Activated T-helper 1 cell treated with Interleukin-2 at 50 U/mL for 16 hours (primary cell): Measurements from ENCODE around the gene CRHR2.

Experiments used
- DNase-seq: peaks from one replicate; pipeline ENCODE4 v3.0.0-alpha.2; 2020; ENCODE audit warnings: low read depth

CRHR2 gene

DNA sequence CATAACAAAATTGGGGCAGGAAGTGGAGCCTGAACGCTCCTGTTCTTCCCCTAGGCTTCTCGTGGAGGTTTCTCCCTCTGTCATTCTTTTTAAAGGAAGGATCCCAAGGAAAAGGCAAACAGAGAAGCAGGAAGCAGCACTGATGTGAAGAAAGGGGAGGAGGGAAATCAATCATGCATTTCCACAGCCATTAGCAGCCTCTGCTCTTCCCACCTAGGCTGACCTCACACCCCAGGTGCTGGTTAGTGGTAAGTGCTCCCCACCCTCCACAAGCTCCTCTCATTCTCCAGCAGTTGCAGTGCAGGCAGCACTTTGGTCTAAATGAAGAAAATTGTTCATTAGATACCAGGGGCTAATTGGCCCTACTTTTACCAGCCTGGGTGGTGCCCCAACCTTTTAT, 2.6 kb downstream of the CRHR2 start:
- no peak for DNase-seq

DNA sequence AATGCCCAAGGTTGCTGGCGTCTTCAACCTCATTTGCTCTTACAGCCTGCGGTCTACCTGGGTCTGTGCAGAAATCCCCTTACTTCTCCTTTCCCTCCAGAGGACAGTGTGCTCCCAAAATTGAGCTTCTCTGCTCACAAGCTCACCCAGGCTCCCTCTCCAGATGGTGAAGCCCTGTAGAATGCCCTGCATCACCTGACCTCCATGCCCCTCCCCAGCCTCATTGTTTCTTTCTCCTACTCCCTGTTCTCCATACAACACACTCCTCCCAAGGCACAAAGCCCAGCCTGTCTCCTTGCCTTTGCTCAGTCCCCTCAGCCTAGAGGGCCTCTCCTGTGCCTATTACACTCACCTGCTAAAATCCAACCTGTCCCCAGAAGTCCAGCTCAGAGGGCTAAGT, 3.5 kb downstream of the CRHR2 start:
- DNase-seq: no peak

DNA sequence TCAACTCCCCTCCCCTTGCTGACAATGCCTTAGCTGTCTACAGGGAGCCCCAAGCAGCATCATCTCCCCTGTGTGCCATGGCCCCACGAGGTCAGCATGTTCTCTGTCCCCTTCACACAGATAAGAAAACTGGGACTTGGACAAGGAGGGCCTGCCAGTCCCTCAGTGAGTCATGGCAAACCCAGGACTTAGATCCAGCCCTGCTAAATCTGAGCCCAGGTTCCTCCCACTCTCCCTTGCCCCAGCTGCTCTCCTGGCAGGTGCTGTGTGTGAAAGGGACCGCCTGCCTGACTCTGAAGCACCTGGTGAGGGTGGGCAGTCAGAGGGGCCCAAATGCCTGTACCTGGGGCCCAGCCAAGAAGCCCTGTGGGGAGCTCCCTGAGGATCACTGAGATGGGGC, 7.4 kb downstream of the CRHR2 start:
- no peak for DNase-seq

DNA sequence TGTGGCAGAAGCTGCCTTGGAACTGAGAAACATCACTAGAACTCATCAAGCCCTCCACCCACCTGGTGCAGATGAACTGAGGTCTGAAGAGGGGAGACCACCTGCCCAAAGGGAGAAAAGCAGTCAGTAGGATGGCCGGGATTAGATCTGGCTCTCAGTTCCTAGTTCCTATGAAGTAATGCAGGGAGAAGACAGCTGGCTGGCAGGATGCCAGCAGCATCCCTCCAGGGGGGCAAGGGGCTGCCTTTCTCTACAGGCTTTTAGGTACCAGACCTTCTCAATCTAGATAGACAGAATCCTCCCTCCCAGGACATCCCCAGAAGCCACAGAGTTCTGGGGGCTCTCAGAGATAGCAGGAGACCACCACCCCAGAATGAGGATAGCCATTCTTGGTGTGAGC, 7.8 kb downstream of the CRHR2 start:
- no peak for DNase-seq

DNA sequence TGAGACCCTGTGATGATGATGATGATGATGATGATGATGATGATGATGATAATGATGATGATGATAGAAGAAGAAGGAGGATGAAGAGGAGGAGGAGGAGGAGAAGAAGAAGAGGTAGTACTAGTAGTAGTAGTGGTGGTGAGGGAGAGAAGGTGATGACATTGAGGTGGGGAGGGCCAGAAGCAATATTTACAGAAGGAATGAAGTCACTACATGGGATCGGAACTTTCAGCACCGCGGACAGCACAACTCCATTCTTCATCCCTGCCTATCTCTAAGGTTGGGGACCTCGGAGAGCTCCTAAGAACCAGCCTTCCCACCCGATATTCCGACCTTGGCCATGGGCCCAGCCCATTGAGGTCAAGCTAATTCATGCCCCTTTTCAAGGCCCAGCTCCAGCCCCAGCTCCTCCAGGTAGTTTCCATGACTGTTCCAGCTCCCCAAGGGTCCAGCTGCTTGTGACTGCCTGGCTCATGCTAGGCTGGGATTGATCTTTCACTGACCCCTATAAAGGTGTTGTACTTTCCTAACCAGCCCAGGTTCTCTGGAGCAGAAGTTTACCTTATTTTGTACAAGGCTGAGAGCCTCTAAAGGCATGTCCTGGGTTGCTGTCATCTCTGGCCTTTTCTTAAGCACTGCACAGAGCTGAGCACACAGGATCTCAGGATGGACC, 10.3 kb downstream of the CRHR2 start:
- no peak for DNase-seq

GRCh38 chr7:30668102-30668501, 14.2 kb downstream of the CRHR2 start:
- no peak for DNase-seq

DNA sequence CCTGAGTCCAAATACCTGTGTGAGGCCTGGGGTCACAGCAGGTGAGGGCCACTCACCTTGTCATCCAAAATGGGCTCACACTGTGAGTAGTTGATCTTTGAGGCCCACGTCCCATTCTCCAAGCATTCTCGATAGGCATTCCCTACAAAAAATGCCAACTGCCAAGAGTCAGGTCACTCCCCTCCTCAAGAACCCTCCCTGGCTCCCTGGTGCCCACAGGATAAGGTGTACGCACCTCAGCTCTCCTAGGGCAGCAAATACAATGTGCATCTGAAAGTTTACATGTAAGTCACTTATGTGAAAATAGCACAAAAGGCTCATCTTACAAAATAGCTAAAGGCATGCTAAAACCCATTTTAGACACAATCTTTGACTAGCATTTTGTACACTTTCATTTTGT, 15.1 kb downstream of the CRHR2 start:
- no peak for DNase-seq

- no peak for DNase-seq
Observed at GRCh38 chr7:30665449-30665848, 16.8 kb downstream of the CRHR2 start.

DNA sequence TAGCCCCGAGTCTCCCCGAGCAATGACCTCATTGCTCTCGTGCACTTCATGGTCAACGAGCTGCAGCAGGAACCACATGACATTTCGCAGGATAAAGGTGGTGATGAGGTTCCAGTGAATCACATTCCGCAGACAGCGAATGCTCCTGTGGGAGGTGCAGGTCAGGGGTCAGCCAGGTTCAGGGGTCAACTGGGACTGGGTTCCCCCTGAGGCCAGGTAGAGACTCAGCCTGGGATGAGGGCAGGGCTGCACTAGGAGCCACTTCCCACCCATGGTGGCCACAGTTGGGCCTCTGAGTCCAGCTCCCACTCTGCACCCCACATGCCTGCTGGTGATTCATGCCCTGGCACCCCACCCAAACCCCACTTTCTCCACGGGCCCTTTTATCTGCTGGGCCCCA, 17.2 kb downstream of the CRHR2 start:
- DNase-seq: no peak

GRCh38 chr7:30664184-30664885, 17.9 kb downstream of the CRHR2 start:
- no peak for DNase-seq

GRCh38 chr7:30663414-30663813, 18.8 kb downstream of the CRHR2 start:
- no peak for DNase-seq

GRCh38 chr7:30662431-30662939, 19.8 kb downstream of the CRHR2 start:
- no peak for DNase-seq

DNA sequence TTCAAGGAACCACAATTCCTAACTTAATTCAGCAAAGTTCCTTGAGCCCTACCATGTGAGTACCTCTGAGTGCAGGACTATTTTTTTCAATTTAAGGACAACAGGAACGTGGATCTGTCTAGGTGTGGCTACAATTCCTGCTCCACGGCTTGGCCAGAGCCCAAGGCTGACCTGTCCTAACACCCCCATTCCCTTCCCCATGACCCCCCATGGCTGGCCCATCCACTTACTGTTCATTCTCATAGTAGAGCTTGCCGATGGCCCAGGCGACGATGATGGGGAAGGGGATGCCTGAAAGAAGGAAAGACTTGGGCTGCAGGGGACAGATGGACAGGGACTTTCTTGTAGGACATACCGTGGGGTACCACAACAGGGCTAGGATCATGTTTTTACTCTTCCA, 20.3 kb downstream of the CRHR2 start:
- DNase-seq: no peak

- DNase-seq: no peak
Observed at GRCh38 chr7:30660331-30661255, 21.7 kb downstream of the CRHR2 start.

GRCh38 chr7:30659312-30659711, 22.9 kb downstream of the CRHR2 start:
- DNase-seq: no peak

- DNase-seq: no peak
Observed at GRCh38 chr7:30658479-30659074, 23.7 kb downstream of the CRHR2 start.

- DNase-seq: no peak
Observed at GRCh38 chr7:30657131-30657530, 25.1 kb downstream of the CRHR2 start.

DNA sequence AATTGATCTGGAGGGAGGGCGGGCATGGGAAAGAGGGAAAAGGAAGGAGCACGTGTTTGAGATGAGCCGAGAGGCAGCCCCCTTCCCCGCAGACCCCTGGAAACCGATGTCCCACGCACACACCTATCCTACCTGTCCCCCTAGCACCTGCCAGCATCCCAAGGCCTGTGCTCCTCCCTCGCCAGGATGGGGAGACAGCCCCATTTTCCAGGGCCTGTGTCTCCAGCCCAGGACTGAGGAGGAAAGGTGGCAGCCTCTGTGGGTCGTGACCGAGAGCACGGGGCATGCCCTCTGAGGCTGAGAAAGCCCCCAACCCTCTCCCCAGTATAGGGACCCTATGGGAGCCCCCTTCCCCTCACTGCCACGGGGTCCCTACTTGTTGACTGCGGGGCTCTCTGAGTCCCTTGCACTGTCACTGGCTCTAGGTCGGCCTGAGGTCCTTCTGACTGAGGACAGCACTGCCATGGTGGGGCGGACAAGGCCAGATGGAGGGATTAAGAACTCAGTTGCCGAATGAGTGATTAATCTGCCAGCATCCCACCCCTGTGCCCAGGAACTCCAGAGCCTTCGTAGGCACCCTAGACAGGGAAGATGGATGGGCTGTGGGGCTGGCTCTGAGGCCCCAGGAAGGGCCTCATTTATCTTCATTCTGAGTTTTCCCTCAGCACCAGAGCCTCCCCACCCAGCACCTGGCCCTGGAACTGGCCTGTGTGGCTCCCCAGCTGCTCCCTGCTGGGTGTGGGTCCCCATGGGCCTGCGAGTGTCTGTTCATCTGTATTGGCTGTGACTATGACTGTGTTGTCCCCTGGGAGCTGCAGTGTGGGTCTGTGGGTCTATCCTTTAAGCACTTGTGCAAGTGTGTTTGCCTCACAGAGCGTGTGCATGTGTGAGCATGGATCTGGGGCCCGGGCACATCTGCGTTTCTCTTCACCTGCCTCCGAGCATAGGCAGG, 26.0 kb downstream of the CRHR2 start:
- no peak for DNase-seq

DNA sequence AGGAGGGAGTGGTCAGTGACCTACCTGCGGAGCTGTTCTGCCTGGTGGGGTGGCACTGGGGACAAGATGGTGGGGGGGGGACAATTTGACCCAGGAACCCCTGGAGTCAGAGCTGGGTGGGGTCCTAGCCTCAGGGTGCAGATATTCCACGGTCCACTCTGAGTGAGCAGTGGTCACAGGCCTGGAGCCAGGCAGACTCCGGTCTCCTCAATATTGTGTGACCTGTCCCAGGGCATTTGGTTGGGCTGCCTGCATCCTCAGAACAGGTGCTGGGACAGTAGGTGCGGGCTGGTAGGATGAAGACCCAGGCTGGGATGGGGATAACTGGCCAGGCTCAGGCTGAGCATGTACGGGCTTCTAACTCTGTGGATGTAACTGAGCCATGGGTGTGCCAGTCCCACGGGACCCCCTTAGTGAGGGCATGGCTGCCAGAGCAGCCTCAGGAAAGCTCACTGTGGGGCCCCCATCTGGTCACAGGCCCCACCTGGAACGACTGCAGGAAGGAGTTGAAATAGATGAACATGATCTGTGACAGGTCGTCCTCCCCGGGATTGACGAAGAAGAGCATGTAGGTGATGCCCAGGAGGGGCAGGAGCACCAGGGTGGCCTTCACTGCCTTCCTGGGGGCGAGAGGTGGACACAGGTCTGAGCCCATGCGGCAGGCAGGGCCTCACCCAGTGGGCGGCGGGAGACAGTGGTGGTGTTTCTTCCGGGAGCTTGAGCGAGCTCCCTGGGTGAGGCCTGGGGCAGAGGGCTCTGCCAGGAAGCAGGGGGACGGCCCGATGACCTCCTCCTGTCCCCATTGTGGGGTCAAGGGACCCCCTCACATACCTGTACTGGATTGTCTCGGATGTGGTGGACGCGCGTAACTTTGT, 26.9 kb downstream of the CRHR2 start:
- no peak for DNase-seq
